ENCODE measurements around the gene SLC25A53.

SLC25A53 gene
- total RNA-seq = 4.2 to 14.2 reads per million in 2 experiments

GRCh38 chrX:104156630-104157529 is at the start of gene SLC25A53:
Gene SLC25A53, minus strand, starts transcription at chrX:104157009. Its CDS starts 51,752 bp downstream, at chrX:104105257.
- peak; percentile 62 for DNase-seq (ENCODE audit: low read depth)

GRCh38 chrX:104205548-104205947 is 48.7 kb upstream of the SLC25A53 start:
- no peak for DNase-seq (ENCODE audit: low read depth)

GRCh38 chrX:104195489-104196084 is 38.8 kb upstream of the SLC25A53 start:
- no peak for DNase-seq (ENCODE audit: low read depth)

- DNase-seq (ENCODE audit: low read depth) = no peak
Observed at GRCh38 chrX:104195013-104195412, 38.2 kb upstream of the SLC25A53 start.

GRCh38 chrX:104193485-104193884 is 36.7 kb upstream of the SLC25A53 start:
- no peak for DNase-seq (ENCODE audit: low read depth)

- no peak for DNase-seq (ENCODE audit: low read depth)
Observed at GRCh38 chrX:104189837-104190236, 33.0 kb upstream of the SLC25A53 start.

GRCh38 chrX:104187931-104188330 is 31.1 kb upstream of the SLC25A53 start:
- DNase-seq (ENCODE audit: low read depth) = no peak

GRCh38 chrX:104183685-104184084 is 26.9 kb upstream of the SLC25A53 start:
- DNase-seq (ENCODE audit: low read depth) = no peak

- no peak for DNase-seq (ENCODE audit: low read depth)
Observed at GRCh38 chrX:104173841-104174240, 17.0 kb upstream of the SLC25A53 start.

GRCh38 chrX:104172788-104173187 is 16.0 kb upstream of the SLC25A53 start:
- no peak for DNase-seq (ENCODE audit: low read depth)

GRCh38 chrX:104172121-104172520 is 15.3 kb upstream of the SLC25A53 start:
- no peak for DNase-seq (ENCODE audit: low read depth)

GRCh38 chrX:104168127-104168526 is 11.3 kb upstream of the SLC25A53 start:
- no peak for DNase-seq (ENCODE audit: low read depth)

- DNase-seq (ENCODE audit: low read depth) = no peak
Observed at GRCh38 chrX:104166735-104167436, 10.1 kb upstream of the SLC25A53 start.

- peak; percentile 73 for DNase-seq (ENCODE audit: low read depth)
Observed at GRCh38 chrX:104165894-104166734, 9.3 kb upstream of the SLC25A53 start, which contains the start of gene FAM199X. Gene FAM199X, plus strand, starts transcription at chrX:104166453. Its CDS starts 333 bp downstream, at chrX:104166786.

GRCh38 chrX:104151037-104151436 is 5.8 kb downstream of the SLC25A53 start:
- no peak for DNase-seq (ENCODE audit: low read depth)

- no peak for DNase-seq (ENCODE audit: low read depth)
Observed at GRCh38 chrX:104141087-104141760, 15.6 kb downstream of the SLC25A53 start.

- DNase-seq (ENCODE audit: low read depth) = no peak
Observed at GRCh38 chrX:104137496-104137895, 19.3 kb downstream of the SLC25A53 start.

GRCh38 chrX:104136241-104137019 is 20.4 kb downstream of the SLC25A53 start:
- DNase-seq (ENCODE audit: low read depth) = peak; percentile 49

GRCh38 chrX:104135677-104136076 is 21.1 kb downstream of the SLC25A53 start:
- DNase-seq (ENCODE audit: low read depth) = no peak
